Right ventricle myocardium superior (tissue), 1 donor: ENCODE results near the gene SLC7A6. TPM values are rescaled to one million over a fixed set of nuclear protein-coding genes. Genes with fewer than 3 reads are reported as not detected.
A peak's percentile ranks its signal among the peaks of the same experiment; 100 is the strongest.

Experiments
- ATAC-seq: fragments of 200-7000 bp; cut with Tn5 transposase; one replicate; pipeline ENCODE4 v1.9.1; 2020; ENCODE audit warnings: mild to moderate bottlenecking; ENCODE audit not compliant: poor library complexity
- DNase-seq: peaks from one replicate; pipeline ENCODE4 v3.0.0-alpha.2; 2020
- intact Hi-C: fragments of 100-400 bp; cut with DNase I; formaldehyde crosslinking; loops from one replicate; pipeline ENCODE4 v1.11.2; 2022
- long read RNA-seq: library from polyadenylated mRNA; unstranded; transcript quantifications from one replicate; pipeline ENCODE4 v2.0.0, GENCODE V29; 2021
- total RNA-seq: library from RNA; stranded (reverse); fragmentation: NEBNext Ultra II Directional; extraction: Animal tissue kit (Norgen Biotek cat#: 25700); gene quantifications from one replicate; pipeline ENCODE4 v1.2.1, GENCODE V29; 2021
- donor health status: DM: no; HTN: yes; CAD: no; lungs with severe emphysema.

The SLC7A6 gene
- total RNA-seq = 38.7 TPM
- long read RNA-seq, full-length matches to known transcripts = 3 of 31 reads
- long read RNA-seq, partial matches to known transcripts = 13 of 31 reads
- long read RNA-seq, other reads (novel, unspliced or antisense) = 15 of 31 reads

DNA sequence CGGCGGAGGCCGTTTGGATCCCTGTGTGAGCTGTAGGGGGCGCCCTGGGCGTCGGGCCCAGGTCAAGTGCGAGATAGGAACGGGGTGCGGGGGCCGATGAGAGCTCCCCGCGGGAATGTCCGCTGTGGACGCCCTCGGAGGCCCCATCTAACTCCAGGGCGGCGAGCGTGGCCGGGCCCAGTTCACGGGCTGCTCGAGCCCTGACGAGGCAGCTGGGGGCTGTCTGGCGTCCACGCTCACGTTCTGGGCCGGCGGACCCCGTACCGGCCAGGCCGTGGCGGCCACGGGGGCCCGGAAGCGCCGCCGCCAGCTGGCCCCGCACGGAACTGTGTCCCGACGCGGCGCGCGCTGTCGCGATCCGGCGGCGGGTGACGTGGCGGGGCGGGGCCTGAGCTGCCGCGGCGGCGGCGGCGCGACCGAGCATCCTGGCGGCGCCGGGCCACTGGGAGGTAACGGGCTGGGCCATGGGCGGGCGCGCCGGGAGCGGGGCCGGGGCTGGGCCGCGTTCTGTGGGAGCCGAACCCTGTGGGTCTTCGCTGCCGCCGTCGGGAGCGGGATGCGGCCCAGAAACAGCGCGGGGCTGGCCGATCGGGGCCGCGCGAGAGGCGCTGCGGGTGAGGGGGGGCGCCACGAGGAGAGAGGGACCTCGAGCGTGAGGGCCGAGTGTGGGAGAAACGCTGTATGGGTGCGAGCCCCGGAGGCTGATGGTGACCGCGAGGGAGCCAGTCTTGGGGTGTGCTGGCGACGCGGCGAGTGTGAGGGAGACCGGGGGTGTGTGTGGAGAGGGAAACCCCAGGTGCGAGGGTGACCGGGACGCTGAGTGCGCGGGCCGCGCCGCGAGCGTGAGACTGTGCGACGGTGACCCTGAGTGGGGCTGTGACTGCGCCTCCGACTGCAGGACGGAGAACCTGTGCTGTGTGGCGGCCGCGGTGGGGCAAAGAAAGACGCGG lies at the start of gene SLC7A6:
SLC7A6 (plus strand) TSS at position 399 of the 950 bp plus-strand sequence. CDS start 10,201 bp downstream, outside the sequence.
- DNase-seq (peak; percentile 88), ATAC-seq (peak; percentile 79)
- intact Hi-C loops = loop anchor here (5.0 kb wide), 1 partner anchor 48 kb away; the partner anchor contains the start of genes PRMT7 and SLC7A6OS

GRCh38 chr16:68214726-68215125 lies 49.6 kb upstream of the SLC7A6 start:
- DNase-seq (no peak), ATAC-seq (peak; percentile 75)
- intact Hi-C loops = no loop called here

DNA sequence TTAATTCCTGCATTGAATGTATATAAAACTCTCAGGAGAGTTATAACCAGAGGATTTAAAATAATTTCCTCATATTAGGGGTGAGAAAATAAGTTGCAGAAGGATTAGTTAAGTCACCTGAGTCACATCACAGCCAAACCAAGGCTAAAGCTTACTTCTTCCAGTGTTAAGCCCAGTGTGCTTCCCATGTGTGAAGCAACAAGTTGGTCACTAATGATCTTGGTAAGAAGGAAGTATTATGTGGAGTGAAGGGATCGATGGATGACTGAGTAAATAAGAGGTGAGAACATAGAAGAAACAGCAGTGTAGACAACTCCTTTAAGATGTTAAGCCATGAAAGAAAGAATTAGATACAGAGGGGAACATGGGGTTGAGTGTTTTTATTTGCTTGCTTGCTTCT lies 49.0 kb upstream of the SLC7A6 start:
- intact Hi-C loops = no loop called here
- DNase-seq (no peak), ATAC-seq (no peak)

- intact Hi-C loops = no loop called here
- ATAC-seq (no peak), DNase-seq (no peak)
These were observed 48.1 kb upstream of the SLC7A6 start for GRCh38 chr16:68216240-68216639.

DNA sequence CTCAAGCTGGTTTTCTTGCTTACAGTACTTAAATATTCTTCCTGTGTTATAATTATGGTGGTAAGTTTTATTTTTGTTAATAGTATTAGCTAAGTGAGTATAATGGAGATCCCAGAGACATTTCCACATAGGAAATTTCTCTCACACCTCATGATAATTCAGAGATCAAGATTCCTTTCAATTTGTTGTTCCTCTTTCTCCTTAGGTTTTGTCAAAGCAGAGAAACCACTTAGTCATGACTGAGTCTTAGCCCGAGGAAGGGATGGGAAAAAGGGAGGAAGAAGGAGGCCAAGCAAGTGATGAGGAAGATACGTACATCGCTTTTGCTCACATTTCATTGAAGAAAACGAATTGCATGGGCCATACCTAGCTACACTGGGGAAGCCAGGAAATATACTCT lies 46.8 kb upstream of the SLC7A6 start:
- DNase-seq = no peak
- no peak for ATAC-seq
- intact Hi-C loops = no loop called here

DNA sequence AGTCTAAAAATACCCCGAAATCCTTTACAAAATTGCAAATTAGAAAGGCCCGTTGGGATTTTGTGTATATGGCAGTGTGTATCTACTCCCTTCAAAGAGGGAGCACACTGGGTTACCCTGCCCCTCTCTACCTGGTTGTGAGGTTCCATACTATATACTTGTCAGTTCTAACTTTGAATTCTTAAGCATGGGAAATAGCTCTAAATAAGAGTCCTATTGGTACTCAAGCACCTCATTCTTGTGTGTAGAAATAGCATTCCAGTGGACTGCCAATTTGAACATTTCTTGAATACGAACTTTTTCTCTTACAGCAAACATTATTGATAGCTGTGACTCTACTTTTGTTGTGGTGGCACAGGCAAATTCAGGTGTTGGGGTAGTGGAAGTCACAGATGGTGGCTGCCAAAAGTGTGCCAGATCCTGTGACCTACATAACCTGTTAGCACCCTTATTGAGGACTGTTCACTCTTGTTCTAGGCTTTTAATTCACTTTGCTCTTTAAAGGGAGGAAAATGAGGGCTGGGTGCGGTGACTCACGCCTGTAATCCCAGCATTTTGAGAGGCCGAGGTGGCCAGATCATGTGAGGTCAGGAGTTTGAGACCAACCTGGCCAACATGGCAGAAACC lies 44.5 kb upstream of the SLC7A6 start:
- no peak for ATAC-seq
- intact Hi-C loops = loop anchor here (10.0 kb wide), 1 partner anchor 395 kb away; no protein-coding TSS in a partner anchor
- DNase-seq = no peak

DNA sequence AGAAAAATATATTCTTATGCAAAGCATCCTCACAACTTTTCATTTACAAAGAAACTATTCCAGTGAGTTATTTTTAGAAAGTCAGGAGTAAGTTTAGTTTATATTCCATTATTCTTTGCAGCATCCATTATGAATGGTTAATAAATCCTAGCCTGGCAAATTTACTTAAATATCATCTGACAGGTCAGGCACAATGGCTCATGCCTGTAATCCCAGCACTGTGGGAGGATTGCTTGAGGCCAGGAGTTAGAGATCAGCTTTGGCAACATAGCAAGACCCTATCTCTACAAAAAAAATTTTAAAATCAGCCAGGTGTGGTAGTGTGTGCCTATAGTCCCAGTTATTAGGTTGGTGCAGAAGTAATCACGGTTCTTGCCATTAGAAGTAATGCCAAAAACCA lies 41.3 kb upstream of the SLC7A6 start:
- DNase-seq = no peak
- no peak for ATAC-seq
- intact Hi-C loops = loop anchor here (10.0 kb wide), 1 partner anchor 398 kb away; no protein-coding TSS in a partner anchor

GRCh38 chr16:68226116-68226515 lies 38.2 kb upstream of the SLC7A6 start:
- intact Hi-C loops = loop anchor here (5.0 to 10.0 kb wide), 2 partner anchors 139 to 401 kb away; partner anchors contain the start of gene NFATC3
- ATAC-seq = no peak
- DNase-seq = no peak

GRCh38 chr16:68227183-68227793 lies 37.0 kb upstream of the SLC7A6 start:
- ATAC-seq = no peak
- intact Hi-C loops = loop anchor here (5.0 to 10.0 kb wide), 2 partner anchors 140 to 402 kb away; partner anchors contain the start of gene NFATC3

GRCh38 chr16:68227850-68228553 lies 36.3 kb upstream of the SLC7A6 start:
- DNase-seq (no peak), ATAC-seq (no peak)
- intact Hi-C loops = loop anchor here (5.0 to 10.0 kb wide), 2 partner anchors 141 to 403 kb away; partner anchors contain the start of gene NFATC3

More at GRCh38 chr16:68227183-68227793, 37.0 kb upstream of the SLC7A6 start:
- DNase-seq = no peak

DNA sequence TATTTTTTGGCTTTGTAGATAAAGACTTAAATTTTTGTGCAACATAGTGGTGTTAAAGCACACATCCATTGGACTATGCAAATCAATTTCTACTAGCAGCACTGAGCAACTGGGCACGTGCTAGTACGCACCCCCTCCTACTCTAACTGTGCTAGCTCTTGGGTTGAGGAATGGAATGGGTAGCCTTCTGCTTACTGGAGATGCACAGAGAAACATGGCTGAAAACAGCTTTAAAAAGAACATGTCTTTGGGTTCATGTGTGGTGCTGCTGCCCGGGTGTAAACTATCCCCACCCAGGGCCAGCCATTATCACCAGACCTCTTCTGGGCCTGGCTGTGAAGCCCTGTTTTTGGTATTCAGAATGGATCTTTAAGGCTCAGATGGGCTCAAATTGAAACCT lies 35.7 kb upstream of the SLC7A6 start:
- intact Hi-C loops = loop anchor here (5.0 to 10.0 kb wide), 2 partner anchors 141 to 404 kb away; partner anchors contain the start of gene NFATC3
- no peak for ATAC-seq
- no peak for DNase-seq

GRCh38 chr16:68229431-68230175 lies 34.7 kb upstream of the SLC7A6 start:
- ATAC-seq (peak; percentile 56), DNase-seq (no peak)
- intact Hi-C loops = loop anchor here (5.0 to 10.0 kb wide), 2 partner anchors 142 to 405 kb away; partner anchors contain the start of gene NFATC3

GRCh38 chr16:68230176-68230571 lies 34.2 kb upstream of the SLC7A6 start:
- ATAC-seq (no peak), DNase-seq (no peak)
- intact Hi-C loops = no loop called here

DNA sequence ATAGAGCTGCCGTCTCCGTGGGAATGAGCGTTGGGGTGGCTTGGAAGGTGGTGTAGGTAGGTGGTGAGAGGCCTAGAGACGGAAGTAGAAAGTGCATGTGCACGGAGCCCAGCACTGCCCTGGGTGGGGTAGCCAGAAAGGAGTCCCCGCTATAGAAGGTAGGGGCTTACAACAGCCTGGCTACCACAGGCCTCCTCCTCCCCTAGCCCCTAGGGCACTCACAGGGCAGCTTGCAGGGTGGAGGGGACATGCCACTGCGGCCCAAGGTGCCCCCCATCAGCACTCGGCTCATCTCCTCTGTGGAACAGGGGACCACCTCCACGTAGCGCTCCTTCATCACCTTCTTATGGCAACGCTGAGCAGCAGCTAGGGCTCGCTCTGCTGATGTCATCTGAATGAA lies 33.4 kb upstream of the SLC7A6 start:
- no peak for ATAC-seq
- intact Hi-C loops = no loop called here
- DNase-seq = no peak

- intact Hi-C loops = no loop called here
- DNase-seq (no peak), ATAC-seq (no peak)
These were observed 32.8 kb upstream of the SLC7A6 start for GRCh38 chr16:68231384-68232136.

GRCh38 chr16:68232335-68232734 lies 32.0 kb upstream of the SLC7A6 start:
- intact Hi-C loops = no loop called here
- DNase-seq = no peak

More at GRCh38 chr16:68232335-68232734, 32.0 kb upstream of the SLC7A6 start:
- ATAC-seq = no peak
